HUES6 (cell line): ENCODE data around the gene NDUFAF3.

ENCODE experiments used
- H3K27ac ChIP-seq: 2 replicates; pipeline ENCODE4 v1.7.0; 2013; ENCODE audit warnings: low read depth, mild to moderate bottlenecking, low read length, inconsistent platforms
- H3K27me3 ChIP-seq: 2 replicates; pipeline ENCODE4 v1.6.1; 2013; ENCODE audit warnings: low read length; ENCODE audit not compliant: control insufficient read depth, insufficient read depth
- H3K36me3 ChIP-seq: 2 replicates; pipeline ENCODE4 v1.6.1; 2013; ENCODE audit warnings: low read length; ENCODE audit not compliant: control insufficient read depth, insufficient read depth
- H3K4me1 ChIP-seq: 2 replicates; pipeline ENCODE4 v1.6.1; 2013; ENCODE audit warnings: low read length; ENCODE audit not compliant: control insufficient read depth, insufficient read depth
- H3K4me3 ChIP-seq: 2 replicates; pipeline ENCODE4 v1.5.1; 2013; ENCODE audit warnings: low read depth, low read length
- H3K9ac ChIP-seq: one replicate; pipeline ENCODE4 v1.6.1; 2013; ENCODE audit warnings: mild to moderate bottlenecking, low read length
- H3K9me3 ChIP-seq: 2 replicates; pipeline ENCODE4 v1.6.1; 2013; ENCODE audit warnings: low read depth, low read length; ENCODE audit not compliant: control insufficient read depth, insufficient read depth

NDUFAF3 gene

GRCh38 chr3:48989796-48990635 is 31.9 kb upstream of the NDUFAF3 start, which contains the start of gene P4HTM:
TSS of gene P4HTM (plus strand) at chr3:48990241. CDS start at chr3:48990257, 16 bp downstream.
- no peaks in the 10 kb centered on the region; the same call in 1 of the 2 replicates for H3K27me3 ChIP-seq

GRCh38 chr3:48990636-48991469 is 31.1 kb upstream of the NDUFAF3 start:
- Histone ChIP-seq H3K4me1 (peaks cover 13% of the 10 kb centered on the region), H3K27me3 (no peaks in the 10 kb centered on the region; the same call in 1 of the 2 replicates), H3K9me3 (no peaks in the 10 kb centered on the region), H3K36me3 (peaks cover 3% of the 10 kb centered on the region; the same call in 1 of the 2 replicates), H3K27ac (peak overlapping the region; percentile 58), H3K9ac (peak overlapping the region; percentile 92), H3K4me3 (peak overlapping the region; percentile 86)

More at GRCh38 chr3:48989796-48990635, 31.9 kb upstream of the NDUFAF3 start, which contains the start of gene P4HTM:
- H3K4me1 ChIP-seq: peaks cover 13% of the 10 kb centered on the region
- no peaks in the 10 kb centered on the region for H3K9me3 ChIP-seq
- H3K4me3 ChIP-seq: peak within 1 kb of the TSS; percentile 86
- peaks cover 8% of the 10 kb centered on the region for H3K36me3 ChIP-seq
- peak within 1 kb of the TSS; percentile 76 for H3K27ac ChIP-seq
- H3K9ac ChIP-seq: peak within 1 kb of the TSS; percentile 92

GRCh38 chr3:48991851-48992545 is 29.9 kb upstream of the NDUFAF3 start:
- Histone ChIP-seq H3K4me1 (peaks cover 13% of the 10 kb centered on the region), H3K4me3 (peak overlapping the region; percentile 86; the same call in 1 of the 2 replicates), H3K36me3 (peaks cover 6% of the 10 kb centered on the region; the same call in 1 of the 2 replicates), H3K27me3 (no peaks in the 10 kb centered on the region; the same call in 1 of the 2 replicates), H3K27ac (no peak overlapping the region), H3K9me3 (no peaks in the 10 kb centered on the region), H3K9ac (no peak overlapping the region)

GRCh38 chr3:48993834-48994233 is 28.1 kb upstream of the NDUFAF3 start:
- Histone ChIP-seq H3K36me3 (peaks cover 6% of the 10 kb centered on the region; the same call in 1 of the 2 replicates), H3K4me3 (no peak overlapping the region), H3K9me3 (no peaks in the 10 kb centered on the region), H3K9ac (no peak overlapping the region), H3K27me3 (no peaks in the 10 kb centered on the region; the same call in 1 of the 2 replicates), H3K27ac (no peak overlapping the region), H3K4me1 (peaks cover 20% of the 10 kb centered on the region)

- Histone ChIP-seq H3K27me3 (no peaks in the 10 kb centered on the region), H3K9me3 (no peaks in the 10 kb centered on the region), H3K4me1 (peaks cover 20% of the 10 kb centered on the region), H3K27ac (no peak overlapping the region), H3K36me3 (peaks cover 6% of the 10 kb centered on the region; the same call in 1 of the 2 replicates), H3K4me3 (no peak overlapping the region), H3K9ac (no peak overlapping the region)
Measured at GRCh38 chr3:48996640-48997039, 25.3 kb upstream of the NDUFAF3 start.

- no peak overlapping the region for H3K9ac ChIP-seq
- peaks cover 6% of the 10 kb centered on the region; the same call in 1 of the 2 replicates for H3K36me3 ChIP-seq
- no peak overlapping the region for H3K27ac ChIP-seq
Measured at GRCh38 chr3:48997102-48997635, 24.8 kb upstream of the NDUFAF3 start.

GRCh38 chr3:48997714-48998637 is 23.9 kb upstream of the NDUFAF3 start:
- H3K36me3 ChIP-seq: peaks cover 6% of the 10 kb centered on the region; the same call in 1 of the 2 replicates
- H3K4me1 ChIP-seq: peaks cover 20% of the 10 kb centered on the region
- H3K9me3 ChIP-seq: no peaks in the 10 kb centered on the region
- no peak overlapping the region for H3K9ac ChIP-seq
- 0 out of 2 replicates have a peak, but pooled peaks cover 2% of the 10 kb centered on the region for H3K27me3 ChIP-seq
- H3K4me3 ChIP-seq: no peak overlapping the region
- no peak overlapping the region for H3K27ac ChIP-seq

More at GRCh38 chr3:48997102-48997635, 24.8 kb upstream of the NDUFAF3 start:
- H3K9me3 ChIP-seq: no peaks in the 10 kb centered on the region
- H3K27me3 ChIP-seq: no peaks in the 10 kb centered on the region
- H3K4me1 ChIP-seq: peaks cover 20% of the 10 kb centered on the region
- no peak overlapping the region for H3K4me3 ChIP-seq

GRCh38 chr3:48999085-48999858 is 22.6 kb upstream of the NDUFAF3 start:
- Histone ChIP-seq H3K36me3 (peaks cover 6% of the 10 kb centered on the region; the same call in 1 of the 2 replicates), H3K9me3 (no peaks in the 10 kb centered on the region), H3K27me3 (0 out of 2 replicates have a peak, but pooled peaks cover 2% of the 10 kb centered on the region), H3K27ac (no peak overlapping the region), H3K9ac (no peak overlapping the region), H3K4me1 (peaks cover 20% of the 10 kb centered on the region), H3K4me3 (no peak overlapping the region)

GRCh38 chr3:49001155-49001554 is 20.8 kb upstream of the NDUFAF3 start:
- no peak overlapping the region for H3K4me3 ChIP-seq
- peaks cover 20% of the 10 kb centered on the region for H3K4me1 ChIP-seq
- H3K36me3 ChIP-seq: 0 out of 2 replicates have a peak, but pooled peaks cover 3% of the 10 kb centered on the region
- H3K9ac ChIP-seq: no peak overlapping the region
- H3K27ac ChIP-seq: no peak overlapping the region
- peaks cover 10% of the 10 kb centered on the region; the same call in 1 of the 2 replicates for H3K27me3 ChIP-seq
- H3K9me3 ChIP-seq: no peaks in the 10 kb centered on the region
